A204.1 (cell line): Measurements from ENCODE around the gene RALGDS.

Experiments
- FAIRE-seq: peaks from 2 replicates; lab custom pipeline; 2012; peaks lifted over from hg19 to GRCh38; lab: Jason Lieb, UNC

The RALGDS gene

GRCh38 chr9:133051281-133051900, 69.6 kb downstream of the RALGDS start:
- FAIRE-seq, result no peak

- FAIRE-seq, result no peak
Measured at GRCh38 chr9:133050781-133051180, 70.3 kb downstream of the RALGDS start.

- no peak for FAIRE-seq
Measured at GRCh38 chr9:133050142-133050541, 70.9 kb downstream of the RALGDS start.

GRCh38 chr9:133049043-133049442, 72.0 kb downstream of the RALGDS start:
- no peak for FAIRE-seq

- FAIRE-seq, result no peak
Measured at GRCh38 chr9:133048595-133048994, 72.4 kb downstream of the RALGDS start.
